Stimulated activated naive B cell treated with anti-CD40 and anti-IgM and Interleukin-4, amounts not matched to agents 10 μg/mL and 1 μg/mL and 100 μg/mL, for 72 hours (primary cell): Measurements from ENCODE around the gene SCAMP3.

Experiments
- ATAC-seq, 2 donors: fragments of 150-1000 bp; cut with Tn5 transposase; replicated peaks; 2 replicates each; pipeline ENCODE4 v1.10.0; 2021; ENCODE audit warnings: moderate library complexity in 1 of 2
- DNase-seq: peaks from one replicate; pipeline ENCODE4 v3.0.0; 2021
- H3K27ac Mint-ChIP-seq: one replicate; pipeline ENCODE4 v1.8.0; 2022; ENCODE audit warnings: mild to moderate bottlenecking, mixed read lengths
- H3K27me3 Mint-ChIP-seq, 2 donors: one replicate each; pipeline ENCODE4 v1.8.0; 2022; ENCODE audit warnings: mixed read lengths in 2 of 2
- H3K36me3 Mint-ChIP-seq, 2 donors: one replicate each; pipeline ENCODE4 v1.8.0; 2022; ENCODE audit warnings: mixed read lengths in 2 of 2, mild to moderate bottlenecking in 1 of 2
- H3K4me1 Mint-ChIP-seq, 2 donors: one replicate each; pipeline ENCODE4 v1.8.0; 2022; ENCODE audit warnings: mixed read lengths in 2 of 2, mild to moderate bottlenecking in 1 of 2
- H3K4me3 Mint-ChIP-seq, 2 donors: one replicate each; pipeline ENCODE4 v1.8.0; 2022; ENCODE audit warnings: mild to moderate bottlenecking in 2 of 2, mixed read lengths in 2 of 2, moderate library complexity in 1 of 2
- H3K9me3 Mint-ChIP-seq, 2 donors: one replicate each; pipeline ENCODE4 v1.8.0; 2022; ENCODE audit warnings: mixed read lengths in 2 of 2, mild to moderate bottlenecking in 1 of 2

The SCAMP3 gene

DNA sequence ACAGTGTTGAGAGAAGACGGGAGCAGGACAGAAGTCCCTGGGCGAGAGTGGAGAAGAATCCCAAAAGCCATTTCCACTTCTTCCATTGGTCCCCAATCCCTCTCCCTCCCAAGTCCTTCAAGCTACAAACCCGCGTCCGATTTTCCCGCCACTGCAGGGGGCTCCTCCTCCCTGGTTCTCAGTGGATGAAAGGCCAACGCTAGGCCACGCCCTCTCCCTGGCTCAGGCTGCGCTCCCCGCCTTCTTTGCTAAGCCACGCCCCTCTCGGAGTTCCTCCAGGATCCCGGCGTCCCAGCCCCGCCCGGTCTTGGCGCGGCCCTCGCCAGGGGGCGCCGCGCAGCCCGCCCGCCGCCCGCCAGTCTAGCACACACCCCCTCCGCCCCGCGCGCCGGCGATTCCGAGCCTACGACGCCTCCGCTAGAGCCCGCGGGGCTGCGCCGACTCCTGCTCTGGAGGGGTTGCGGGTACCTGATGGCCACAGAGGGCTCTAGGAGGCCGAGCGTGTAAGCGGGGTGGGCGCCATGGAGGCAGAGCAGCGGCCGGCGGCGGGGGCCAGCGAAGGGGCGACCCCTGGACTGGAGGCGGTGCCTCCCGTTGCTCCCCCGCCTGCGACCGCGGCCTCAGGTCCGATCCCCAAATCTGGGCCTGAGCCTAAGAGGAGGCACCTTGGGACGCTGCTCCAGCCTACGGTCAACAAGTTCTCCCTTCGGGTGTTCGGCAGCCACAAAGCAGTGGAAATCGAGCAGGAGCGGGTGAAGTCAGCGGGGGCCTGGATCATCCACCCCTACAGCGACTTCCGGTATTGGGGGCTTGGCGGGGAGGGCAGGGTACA, 15.1 kb upstream of the SCAMP3 start, which contains the start of gene HCN3:
Gene HCN3 (plus strand): TSS at position 394 of the 832 bp plus-strand sequence. CDS start 128 bp downstream, at position 522.
- peaks cover 32 to 51% of the 10 kb centered on the region in 2 donors for H3K4me1 Mint-ChIP-seq
- no peaks in the 10 kb centered on the region for H3K9me3 Mint-ChIP-seq
- H3K27me3 Mint-ChIP-seq = no peaks in the 10 kb centered on the region
- ATAC-seq (peak; percentile 61 to 70), DNase-seq (peak; percentile 91)
- peaks cover 7 to 11% of the 10 kb centered on the region in 2 donors for H3K36me3 Mint-ChIP-seq
- no peak within 1 kb of the TSS for H3K27ac Mint-ChIP-seq
- peak within 1 kb of the TSS; percentile 86 to 88 for H3K4me3 Mint-ChIP-seq

- ATAC-seq (peak; percentile 91), DNase-seq (peak; percentile 94)
- Mint-ChIP-seq H3K4me3 (peak within 1 kb of the TSS; percentile 92 to 94), H3K27me3 (no peaks in the 10 kb centered on the region), H3K4me1 (peaks cover 32 to 54% of the 10 kb centered on the region in 2 donors), H3K27ac (peak within 1 kb of the TSS; percentile 95), H3K9me3 (no peaks in the 10 kb centered on the region), H3K36me3 (peaks cover 16 to 29% of the 10 kb centered on the region in 2 donors)
Measured at GRCh38 chr1:155273343-155274245, 11.4 kb upstream of the SCAMP3 start, which contains the start of gene CLK2. Gene CLK2, minus strand, starts transcription at chr1:155273504. Its CDS starts 2,527 bp downstream, at chr1:155270977.

DNA sequence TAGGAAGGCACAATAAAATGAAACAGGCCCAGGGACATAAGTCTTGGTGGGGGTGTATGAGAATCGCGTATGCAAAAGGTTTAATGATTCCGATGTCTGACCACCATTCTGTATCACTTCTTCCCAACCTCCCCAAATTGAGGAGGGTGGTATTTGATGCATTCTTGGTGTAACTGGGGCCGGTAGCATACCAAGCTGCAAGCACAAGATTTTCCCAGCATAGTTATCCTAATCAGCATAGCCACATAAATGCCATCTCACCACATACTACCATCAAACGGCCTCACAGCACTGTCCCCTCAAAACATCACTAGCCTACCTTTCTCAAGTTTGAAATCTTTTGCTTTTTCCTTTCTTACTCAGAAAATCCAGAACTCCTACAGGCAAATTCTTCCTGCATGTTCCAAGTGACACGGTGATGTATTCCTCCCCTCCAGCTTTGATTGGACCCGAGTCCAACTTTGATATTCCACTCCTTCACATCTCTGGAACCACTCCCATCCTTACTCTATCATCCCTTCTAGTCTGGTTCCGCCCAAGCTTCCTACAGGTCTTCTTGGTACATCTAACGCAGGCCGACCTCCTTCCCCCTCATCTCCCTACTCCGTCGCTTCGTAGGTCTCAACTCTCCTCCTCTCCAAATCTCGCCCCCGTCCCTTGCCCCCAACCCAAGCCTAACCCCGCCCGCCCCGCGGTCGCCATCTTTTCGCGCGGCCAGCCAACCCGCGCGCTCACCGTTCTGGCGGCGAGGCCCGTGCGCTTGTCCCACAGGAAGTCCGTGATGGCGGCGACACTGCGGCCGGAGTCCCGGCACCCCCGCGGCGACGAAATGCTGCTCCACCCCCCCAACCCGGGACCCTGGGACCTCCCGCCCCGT, 10.5 kb upstream of the SCAMP3 start:
- Mint-ChIP-seq H3K9me3 (no peaks in the 10 kb centered on the region), H3K4me1 (peaks cover 29 to 47% of the 10 kb centered on the region in 2 donors), H3K36me3 (peaks cover 23 to 36% of the 10 kb centered on the region in 2 donors), H3K27me3 (no peaks in the 10 kb centered on the region), H3K27ac (peak overlapping the region; percentile 95), H3K4me3 (peak overlapping the region; percentile 92 to 94)
- peak; percentile 42 to 56 for ATAC-seq
- no peak for DNase-seq

- Mint-ChIP-seq H3K27me3 (no peaks in the 10 kb centered on the region), H3K36me3 (peaks cover 46 to 59% of the 10 kb centered on the region in 2 donors), H3K9me3 (no peaks in the 10 kb centered on the region), H3K4me3 (no peak overlapping the region), H3K27ac (no peak overlapping the region), H3K4me1 (peaks cover 15 to 33% of the 10 kb centered on the region in 2 donors)
- ATAC-seq (no peak), DNase-seq (no peak)
Measured at GRCh38 chr1:155269381-155269780, 7.2 kb upstream of the SCAMP3 start.

DNA sequence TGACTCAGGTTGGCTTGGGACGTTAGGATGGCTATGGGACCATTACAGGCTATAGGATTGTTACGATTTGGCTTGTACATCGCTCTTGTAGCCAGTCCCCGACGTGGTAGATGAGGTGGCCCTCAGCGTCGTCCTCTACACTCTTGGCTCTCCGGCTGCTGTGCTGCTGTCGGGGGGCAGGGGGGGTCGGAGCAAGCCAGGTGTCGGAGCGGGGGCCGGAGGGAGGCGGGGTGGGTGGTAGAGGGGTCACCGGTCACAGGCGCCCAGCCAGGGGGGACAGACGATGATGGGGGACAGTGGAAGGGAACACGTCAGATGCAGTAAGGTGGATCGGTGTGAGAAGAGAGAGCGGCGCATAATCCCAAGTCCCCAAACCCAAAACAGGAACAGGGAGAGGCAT, 6.5 kb upstream of the SCAMP3 start:
- peaks cover 50 to 64% of the 10 kb centered on the region in 2 donors for H3K36me3 Mint-ChIP-seq
- no peak overlapping the region for H3K4me3 Mint-ChIP-seq
- no peaks in the 10 kb centered on the region for H3K27me3 Mint-ChIP-seq
- ATAC-seq (no peak), DNase-seq (no peak)
- no peak overlapping the region for H3K27ac Mint-ChIP-seq
- H3K9me3 Mint-ChIP-seq = no peaks in the 10 kb centered on the region
- peaks cover 13 to 37% of the 10 kb centered on the region in 2 donors for H3K4me1 Mint-ChIP-seq

GRCh38 chr1:155267373-155267772, 5.2 kb upstream of the SCAMP3 start:
- DNase-seq (no peak), ATAC-seq (no peak)
- no peaks in the 10 kb centered on the region for H3K9me3 Mint-ChIP-seq
- peaks cover 56 to 68% of the 10 kb centered on the region in 2 donors for H3K36me3 Mint-ChIP-seq
- H3K4me3 Mint-ChIP-seq = no peak overlapping the region
- no peaks in the 10 kb centered on the region for H3K27me3 Mint-ChIP-seq
- H3K4me1 Mint-ChIP-seq = peaks cover 17 to 41% of the 10 kb centered on the region in 2 donors
- H3K27ac Mint-ChIP-seq = no peak overlapping the region

DNA sequence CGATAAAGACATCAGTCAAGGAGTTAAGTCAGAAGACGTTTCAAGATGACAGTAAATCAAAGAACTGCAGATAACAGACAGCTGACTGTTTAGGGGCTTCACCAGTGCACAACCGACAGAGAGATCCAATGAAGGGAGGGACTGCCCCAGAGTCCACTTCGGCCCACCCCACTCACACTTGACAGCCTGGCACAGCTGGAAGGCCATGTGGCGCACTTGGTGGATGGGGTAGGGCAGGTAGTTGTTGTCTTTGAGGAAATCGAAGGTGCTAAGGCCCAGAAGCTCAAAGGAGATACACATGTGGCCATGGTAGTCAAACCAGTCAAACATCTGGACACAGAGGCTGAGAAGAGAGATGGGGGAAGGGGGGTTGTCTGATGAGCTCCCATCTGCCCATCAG, 4.4 kb upstream of the SCAMP3 start:
- DNase-seq (no peak), ATAC-seq (no peak)
- H3K9me3 Mint-ChIP-seq = no peaks in the 10 kb centered on the region
- no peaks in the 10 kb centered on the region for H3K27me3 Mint-ChIP-seq
- H3K36me3 Mint-ChIP-seq = peaks cover 64 to 75% of the 10 kb centered on the region in 2 donors
- peak overlapping the region; percentile 3 for H3K27ac Mint-ChIP-seq
- H3K4me3 Mint-ChIP-seq = no peak overlapping the region
- H3K4me1 Mint-ChIP-seq = peaks cover 18 to 45% of the 10 kb centered on the region in 2 donors

- ATAC-seq = no peak
Measured at GRCh38 chr1:155263067-155263466, 907 bp upstream of the SCAMP3 start.

GRCh38 chr1:155261493-155261851, 688 bp downstream of the SCAMP3 start:
- peak overlapping the region; percentile 97 for H3K4me3 Mint-ChIP-seq
- H3K36me3 Mint-ChIP-seq = peaks cover 61 to 69% of the 10 kb centered on the region in 2 donors
- DNase-seq = no peak
- H3K4me1 Mint-ChIP-seq = peaks cover 32 to 62% of the 10 kb centered on the region in 2 donors
- no peaks in the 10 kb centered on the region for H3K9me3 Mint-ChIP-seq
- H3K27ac Mint-ChIP-seq = peak overlapping the region; percentile 98
- H3K27me3 Mint-ChIP-seq = no peaks in the 10 kb centered on the region
- ATAC-seq = peak; percentile 28 to 53

More at GRCh38 chr1:155263067-155263466, 907 bp upstream of the SCAMP3 start:
- no peaks in the 10 kb centered on the region for H3K9me3 Mint-ChIP-seq
- no peaks in the 10 kb centered on the region for H3K27me3 Mint-ChIP-seq
- H3K4me1 Mint-ChIP-seq = peaks cover 25 to 52% of the 10 kb centered on the region in 2 donors
- no peak overlapping the region for H3K4me3 Mint-ChIP-seq
- H3K36me3 Mint-ChIP-seq = peaks cover 63 to 68% of the 10 kb centered on the region in 2 donors
- peak overlapping the region; percentile 98 for H3K27ac Mint-ChIP-seq
- no peak for DNase-seq

DNA sequence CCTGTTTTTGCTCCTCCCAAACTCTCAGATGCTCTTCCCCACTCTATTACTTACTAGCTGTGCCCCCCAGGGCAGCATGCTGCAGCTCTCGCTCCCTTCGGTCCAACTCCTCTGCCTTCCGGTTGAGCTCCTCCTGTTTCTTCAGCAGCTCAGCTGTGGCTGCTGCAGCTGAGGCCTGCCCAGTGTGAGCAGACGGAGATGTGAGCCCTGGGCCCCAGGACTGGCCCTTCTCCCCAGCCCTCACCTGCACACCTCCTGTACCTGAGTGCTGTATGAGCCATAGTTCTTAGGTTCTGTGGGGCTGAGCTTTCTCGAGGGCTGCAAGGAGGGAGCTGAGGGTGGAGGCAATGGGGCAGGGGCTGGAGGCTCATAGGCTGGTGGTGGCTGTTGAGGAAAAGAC, 1.9 kb downstream of the SCAMP3 start:
- Mint-ChIP-seq H3K4me3 (peak overlapping the region in 1 of 2 donors; percentile 97), H3K27ac (peak overlapping the region; percentile 4), H3K36me3 (peaks cover 52 to 69% of the 10 kb centered on the region in 2 donors), H3K27me3 (no peaks in the 10 kb centered on the region), H3K4me1 (peaks cover 42 to 69% of the 10 kb centered on the region in 2 donors), H3K9me3 (no peaks in the 10 kb centered on the region)
- DNase-seq (no peak), ATAC-seq (no peak)

- peak overlapping the region; percentile 78 for H3K27ac Mint-ChIP-seq
- no peaks in the 10 kb centered on the region for H3K9me3 Mint-ChIP-seq
- ATAC-seq (no peak), DNase-seq (no peak)
- H3K4me1 Mint-ChIP-seq = peaks cover 42 to 57% of the 10 kb centered on the region in 2 donors
- peaks cover 23 to 44% of the 10 kb centered on the region in 2 donors for H3K36me3 Mint-ChIP-seq
- peak overlapping the region; percentile 87 to 95 for H3K4me3 Mint-ChIP-seq
- no peaks in the 10 kb centered on the region for H3K27me3 Mint-ChIP-seq
Measured at GRCh38 chr1:155256058-155256852, 5.9 kb downstream of the SCAMP3 start.

DNA sequence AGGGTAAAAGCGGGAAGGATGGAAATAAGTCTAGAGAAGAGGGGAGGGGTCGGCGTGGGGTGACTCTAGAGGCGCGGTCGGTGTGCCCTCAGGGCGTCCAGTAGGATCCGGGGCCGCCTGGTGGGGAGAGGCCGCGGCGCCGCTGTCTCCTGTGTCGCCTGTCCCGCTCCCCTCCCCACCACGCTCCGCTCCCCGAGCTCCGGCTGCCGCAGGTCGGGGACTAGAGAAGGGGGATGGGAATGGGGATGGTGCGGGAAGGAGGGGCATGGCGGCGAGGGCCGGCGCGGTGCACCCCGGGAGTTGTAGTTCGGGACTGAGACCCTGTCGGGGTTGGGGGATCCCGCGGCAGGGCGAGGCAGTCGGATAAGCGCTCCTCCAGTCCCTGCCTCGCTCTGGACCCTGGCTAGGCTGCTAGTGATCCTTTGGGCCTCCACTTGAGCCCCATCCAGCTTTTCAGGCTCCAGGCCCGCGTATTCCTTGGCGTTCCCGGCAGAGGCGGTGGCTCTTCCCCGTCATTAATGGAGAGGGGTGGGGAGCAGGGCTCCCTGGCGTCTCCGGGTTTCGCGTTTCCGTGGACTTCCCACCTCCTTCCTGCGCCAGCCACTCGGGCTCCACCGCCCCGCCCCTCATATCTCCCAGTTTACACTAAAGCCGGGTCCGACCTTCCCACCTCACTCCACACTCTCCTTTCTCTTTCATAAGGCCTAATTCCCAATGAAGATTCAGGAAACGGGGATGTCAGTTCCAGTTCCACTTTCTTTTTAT, 6.7 kb downstream of the SCAMP3 start, which contains the start of gene ENTREP3:
Gene ENTREP3 (minus strand): TSS at position 241 of the 765 bp plus-strand sequence. CDS start 606 bp downstream, outside the sequence.
- no peaks in the 10 kb centered on the region for H3K9me3 Mint-ChIP-seq
- peaks cover 18 to 40% of the 10 kb centered on the region in 2 donors for H3K36me3 Mint-ChIP-seq
- no peaks in the 10 kb centered on the region for H3K27me3 Mint-ChIP-seq
- ATAC-seq (peak; percentile 70 to 76), DNase-seq (peak; percentile 69)
- H3K4me1 Mint-ChIP-seq = peaks cover 42 to 55% of the 10 kb centered on the region in 2 donors
- peak within 1 kb of the TSS; percentile 87 to 95 for H3K4me3 Mint-ChIP-seq
- peak within 1 kb of the TSS; percentile 87 for H3K27ac Mint-ChIP-seq
